ENCODE results near the gene TNNT3. TPM values are rescaled to one million over a fixed set of nuclear protein-coding genes. Genes with fewer than 3 reads are reported as not detected.

Gene TNNT3
- total RNA-seq, 1 experiment from 2014 or later: not detected

GRCh38 chr11:1928891-1929541, 9.5 kb downstream of the TNNT3 start:
- H3K27ac ChIP-seq (ENCODE audit: low read depth, low read length, poor library complexity, severe bottlenecking): no peak overlapping the region
- no TSS peak for BruUV-seq (replicated peaks)
- H3K4me1 ChIP-seq (ENCODE audit: insufficient read depth, low read length, poor library complexity, severe bottlenecking): no peaks in the 10 kb centered on the region
- no peak overlapping the region for H3K4me3 ChIP-seq (ENCODE audit: low read depth, low read length, poor library complexity, severe bottlenecking)
- TF ChIP-seq EZH2 (IDR thresholded peaks at IDR 0.05; ENCODE audit: borderline replicate concordance, low read depth, low read length, poor library complexity, severe bottlenecking): no peak
- TF ChIP-seq, protein P1, sequence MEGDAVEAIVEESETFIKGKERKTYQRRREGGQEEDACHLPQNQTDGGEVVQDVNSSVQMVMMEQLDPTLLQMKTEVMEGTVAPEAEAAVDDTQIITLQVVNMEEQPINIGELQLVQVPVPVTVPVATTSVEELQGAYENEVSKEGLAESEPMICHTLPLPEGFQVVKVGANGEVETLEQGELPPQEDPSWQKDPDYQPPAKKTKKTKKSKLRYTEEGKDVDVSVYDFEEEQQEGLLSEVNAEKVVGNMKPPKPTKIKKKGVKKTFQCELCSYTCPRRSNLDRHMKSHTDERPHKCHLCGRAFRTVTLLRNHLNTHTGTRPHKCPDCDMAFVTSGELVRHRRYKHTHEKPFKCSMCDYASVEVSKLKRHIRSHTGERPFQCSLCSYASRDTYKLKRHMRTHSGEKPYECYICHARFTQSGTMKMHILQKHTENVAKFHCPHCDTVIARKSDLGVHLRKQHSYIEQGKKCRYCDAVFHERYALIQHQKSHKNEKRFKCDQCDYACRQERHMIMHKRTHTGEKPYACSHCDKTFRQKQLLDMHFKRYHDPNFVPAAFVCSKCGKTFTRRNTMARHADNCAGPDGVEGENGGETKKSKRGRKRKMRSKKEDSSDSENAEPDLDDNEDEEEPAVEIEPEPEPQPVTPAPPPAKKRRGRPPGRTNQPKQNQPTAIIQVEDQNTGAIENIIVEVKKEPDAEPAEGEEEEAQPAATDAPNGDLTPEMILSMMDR (conservative IDR thresholded peaks at IDR 0.05; ENCODE audit: low read depth, low read length): no peak
- no peaks in the 10 kb centered on the region for H3K27me3 ChIP-seq (replicated peaks; ENCODE audit: insufficient read depth, low read depth, low read length, poor library complexity)
- ChIA-PET POLR2A (ENCODE audit: low non-redundant PET) (no interaction called here), CTCF (no interaction called here)
- H3K36me3 ChIP-seq (ENCODE audit: insufficient read depth, low read length, poor library complexity, severe bottlenecking): no peaks in the 10 kb centered on the region
- no peak for DNase-seq (ENCODE audit: low spot score)
- no peaks in the 10 kb centered on the region for H3K9me3 ChIP-seq (ENCODE audit: low read depth, low read length, poor library complexity, severe bottlenecking)
- intact Hi-C loops (cut with micrococcal nuclease; ENCODE audit: unreplicated experiment): no loop called here

DNA sequence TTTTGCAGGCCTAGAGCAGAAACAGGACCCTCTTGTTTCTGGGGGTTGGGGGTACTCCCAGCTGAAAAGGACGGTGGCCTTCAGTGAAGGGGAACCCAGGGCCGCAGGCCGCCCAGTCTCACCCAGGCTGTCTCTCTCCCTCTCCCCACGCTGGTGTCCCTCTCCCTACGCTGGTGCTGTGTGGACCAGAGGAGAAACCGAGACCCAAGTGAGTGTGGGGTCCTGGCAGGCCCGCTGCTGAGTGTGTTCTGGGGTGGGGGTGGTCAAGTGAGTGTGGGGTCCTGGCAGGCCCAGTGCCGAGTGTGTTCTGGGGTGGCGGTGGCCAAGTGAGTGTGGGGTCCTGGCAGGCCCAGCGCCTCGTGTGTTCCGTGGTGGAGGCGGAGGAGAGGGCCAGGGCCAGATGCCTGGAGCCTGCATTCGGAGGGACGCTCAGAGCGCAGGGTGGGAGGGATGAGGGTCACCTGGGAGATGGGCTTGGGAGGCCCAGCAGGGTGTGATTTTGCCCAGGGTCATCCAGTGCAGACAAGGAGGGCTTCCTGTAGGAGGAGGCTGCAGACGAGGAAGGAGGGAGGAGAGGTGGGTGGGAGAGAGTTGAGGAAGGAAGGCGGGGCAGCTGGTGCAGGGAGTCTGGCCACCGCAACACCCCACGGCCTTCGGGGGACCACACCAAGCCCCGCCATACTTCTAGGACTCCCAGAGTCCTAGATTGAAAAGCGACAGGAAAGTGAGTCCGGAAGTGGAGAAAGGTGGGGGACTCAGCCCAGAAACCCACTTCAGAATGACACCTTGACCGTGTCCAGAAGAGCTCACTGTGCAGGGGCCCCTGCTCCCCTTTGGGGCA, 10.3 kb downstream of the TNNT3 start:
- no peak overlapping the region for H3K4me3 ChIP-seq (ENCODE audit: low read depth, low read length, poor library complexity, severe bottlenecking)
- TF ChIP-seq, protein P1 (conservative IDR thresholded peaks at IDR 0.05; ENCODE audit: low read depth, low read length): no peak
- no peak for TF ChIP-seq EZH2 (IDR thresholded peaks at IDR 0.05; ENCODE audit: borderline replicate concordance, low read depth, low read length, poor library complexity, severe bottlenecking)
- ChIA-PET CTCF (no interaction called here), POLR2A (ENCODE audit: low non-redundant PET) (no interaction called here)
- H3K4me1 ChIP-seq (ENCODE audit: insufficient read depth, low read length, poor library complexity, severe bottlenecking): no peaks in the 10 kb centered on the region
- no peak overlapping the region for H3K27ac ChIP-seq (ENCODE audit: low read depth, low read length, poor library complexity, severe bottlenecking)
- no peaks in the 10 kb centered on the region for H3K27me3 ChIP-seq (replicated peaks; ENCODE audit: insufficient read depth, low read depth, low read length, poor library complexity)
- intact Hi-C loops (cut with micrococcal nuclease; ENCODE audit: unreplicated experiment): no loop called here
- no TSS peak for BruUV-seq (replicated peaks)
- DNase-seq (ENCODE audit: low spot score): no peak
- H3K9me3 ChIP-seq (ENCODE audit: low read depth, low read length, poor library complexity, severe bottlenecking): no peaks in the 10 kb centered on the region
- H3K36me3 ChIP-seq (ENCODE audit: insufficient read depth, low read length, poor library complexity, severe bottlenecking): no peaks in the 10 kb centered on the region

- H3K4me1 ChIP-seq (ENCODE audit: insufficient read depth, low read length, poor library complexity, severe bottlenecking): no peaks in the 10 kb centered on the region
- DNase-seq (ENCODE audit: low spot score): no peak
- no peaks in the 10 kb centered on the region for H3K27me3 ChIP-seq (replicated peaks; ENCODE audit: insufficient read depth, low read depth, low read length, poor library complexity)
- ChIA-PET CTCF (no interaction called here), POLR2A (ENCODE audit: low non-redundant PET) (no interaction called here)
- no peaks in the 10 kb centered on the region for H3K9me3 ChIP-seq (ENCODE audit: low read depth, low read length, poor library complexity, severe bottlenecking)
- no peak overlapping the region for H3K27ac ChIP-seq (ENCODE audit: low read depth, low read length, poor library complexity, severe bottlenecking)
- H3K36me3 ChIP-seq (ENCODE audit: insufficient read depth, low read length, poor library complexity, severe bottlenecking): no peaks in the 10 kb centered on the region
- TF ChIP-seq, protein P1 (conservative IDR thresholded peaks at IDR 0.05; ENCODE audit: low read depth, low read length): no peak
- no peak for TF ChIP-seq EZH2 (IDR thresholded peaks at IDR 0.05; ENCODE audit: borderline replicate concordance, low read depth, low read length, poor library complexity, severe bottlenecking)
- H3K4me3 ChIP-seq (ENCODE audit: low read depth, low read length, poor library complexity, severe bottlenecking): no peak overlapping the region
- intact Hi-C loops (cut with micrococcal nuclease; ENCODE audit: unreplicated experiment): no loop called here
- BruUV-seq (replicated peaks): no TSS peak
Measured at GRCh38 chr11:1930462-1930830, 10.9 kb downstream of the TNNT3 start.

Data from A673 (cell line).